Mucosa of rectum (tissue), 2 donors: ENCODE data around the gene OR6C2.
"Not testable (repeated sequence)": the region's sequence is repeated elsewhere in the genome, so short reads cannot be mapped to it uniquely, and the experiment has no call there.

Experiments
- H3K27ac ChIP-seq, 2 donors: one replicate each; pipeline ENCODE4 v1.7.0; 2013; ENCODE audit warnings: inconsistent platforms in 2 of 2, low read depth in 2 of 2, low read length in 2 of 2
- H3K27me3 ChIP-seq, 2 donors: one replicate each; pipeline ENCODE4 v1.7.0; 2013; ENCODE audit warnings: low read length in 2 of 2; ENCODE audit not compliant: control insufficient read depth in 2 of 2, insufficient read depth in 2 of 2
- H3K36me3 ChIP-seq, 2 donors: one replicate each; pipeline ENCODE4 v1.7.0; 2013; ENCODE audit warnings: low read length in 2 of 2; ENCODE audit not compliant: control insufficient read depth in 2 of 2, insufficient read depth in 2 of 2
- H3K4me1 ChIP-seq, 2 donors: one replicate each; pipeline ENCODE4 v1.7.0; 2013; ENCODE audit warnings: low read length in 2 of 2, mild to moderate bottlenecking in 1 of 2; ENCODE audit not compliant: control insufficient read depth in 2 of 2, insufficient read depth in 2 of 2
- H3K4me3 ChIP-seq, 2 donors: one replicate each; pipeline ENCODE4 v1.7.0; 2013; ENCODE audit warnings: low read length in 2 of 2
- H3K9ac ChIP-seq, 2 donors: one replicate each; pipeline ENCODE4 v1.7.0; 2013; ENCODE audit warnings: low read length in 2 of 2, low read depth in 1 of 2, mild to moderate bottlenecking in 1 of 2
- H3K9me3 ChIP-seq, 2 donors: one replicate each; pipeline ENCODE4 v1.7.0; 2013; ENCODE audit warnings: low read length in 2 of 2; ENCODE audit not compliant: control insufficient read depth in 2 of 2
- donor health status: healthy.
- donor health status: Normal muscosa, but diverticular disease.

The OR6C2 gene

DNA sequence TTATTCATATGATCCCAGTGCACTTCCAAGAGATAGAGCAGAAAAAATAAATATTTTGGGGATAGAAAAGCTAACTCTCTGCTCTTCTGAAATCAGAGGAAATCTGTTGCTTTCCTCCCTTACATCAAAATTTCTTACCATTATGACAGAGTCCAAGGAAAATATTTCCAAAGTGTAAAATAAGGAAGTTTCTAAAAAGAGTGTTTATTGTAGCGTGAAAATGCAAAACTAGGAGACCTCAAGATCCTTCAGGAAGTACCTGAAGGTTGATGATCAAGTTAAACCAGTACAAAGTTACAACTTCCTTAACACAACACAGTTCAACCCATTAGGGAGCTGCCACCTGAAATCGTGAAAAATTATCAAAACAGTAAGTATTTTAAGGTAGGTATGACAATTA lies at the start of gene OR6C2:
TSS of gene OR6C2 (plus strand) at position 301 of the 400 bp plus-strand sequence. CDS start 8,138 bp downstream, outside the sequence.
- H3K9me3 ChIP-seq = peaks cover 0 to 5% of the 10 kb centered on the region in 2 donors
- H3K4me1 ChIP-seq = no peaks in the 10 kb centered on the region
- no peak within 1 kb of the TSS for H3K9ac ChIP-seq
- no peak within 1 kb of the TSS for H3K4me3 ChIP-seq
- H3K27me3 ChIP-seq = no peaks in the 10 kb centered on the region
- H3K27ac ChIP-seq = no peak within 1 kb of the TSS
- no peaks in the 10 kb centered on the region for H3K36me3 ChIP-seq

DNA sequence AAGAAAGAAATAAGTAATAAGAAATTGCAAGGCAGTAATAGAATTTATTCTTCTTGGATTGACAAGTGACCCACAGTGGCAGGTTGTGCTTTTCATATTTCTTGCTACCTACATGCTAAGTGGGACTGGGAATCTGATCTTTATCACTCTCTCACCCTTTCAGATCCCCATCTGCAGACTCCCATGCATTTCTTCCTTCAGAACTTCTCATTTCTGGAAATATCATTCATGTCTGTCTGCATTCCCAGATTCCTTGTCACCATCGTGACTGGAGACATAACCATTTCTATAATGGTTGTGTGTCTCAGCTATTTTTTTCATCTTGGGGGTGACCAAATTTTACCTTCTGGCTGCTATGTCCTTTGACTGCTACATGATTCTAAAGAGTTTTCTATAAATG lies 47.5 kb upstream of the OR6C2 start:
- no peak overlapping the region for H3K9ac ChIP-seq
- H3K27ac ChIP-seq = no peak overlapping the region
- no peaks in the 10 kb centered on the region for H3K4me1 ChIP-seq
- H3K4me3 ChIP-seq = no peak overlapping the region
- H3K27me3 ChIP-seq = no peaks in the 10 kb centered on the region
- H3K9me3 ChIP-seq = no peaks in the 10 kb centered on the region
- no peaks in the 10 kb centered on the region for H3K36me3 ChIP-seq

DNA sequence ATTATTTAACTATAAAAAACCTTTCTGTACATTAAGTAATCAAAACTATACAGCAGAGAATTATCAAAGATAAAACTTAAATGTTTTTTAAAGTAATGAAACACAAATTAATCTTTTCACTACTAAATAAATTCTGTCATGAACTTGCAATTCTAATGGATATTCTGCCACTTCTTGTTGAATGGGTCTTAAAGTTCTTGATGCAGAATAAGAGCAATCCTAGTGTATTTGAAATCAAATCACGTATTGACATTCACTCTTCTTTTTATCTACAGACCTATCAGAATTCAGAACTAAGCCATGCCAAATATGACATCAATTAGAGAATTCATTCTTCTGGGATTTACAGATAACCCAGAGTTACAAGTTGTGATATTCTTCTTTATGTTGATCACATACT lies 43.6 kb upstream of the OR6C2 start, which contains the start of gene OR6C65:
TSS of gene OR6C65 (plus strand) at position 301 of the 400 bp plus-strand sequence. CDS start at position 301, 0 bp downstream.
- Histone ChIP-seq H3K36me3 (no peaks in the 10 kb centered on the region), H3K9me3 (no peaks in the 10 kb centered on the region), H3K9ac (no peak within 1 kb of the TSS), H3K27me3 (no peaks in the 10 kb centered on the region), H3K4me3 (no peak within 1 kb of the TSS), H3K4me1 (no peaks in the 10 kb centered on the region), H3K27ac (no peak within 1 kb of the TSS)

DNA sequence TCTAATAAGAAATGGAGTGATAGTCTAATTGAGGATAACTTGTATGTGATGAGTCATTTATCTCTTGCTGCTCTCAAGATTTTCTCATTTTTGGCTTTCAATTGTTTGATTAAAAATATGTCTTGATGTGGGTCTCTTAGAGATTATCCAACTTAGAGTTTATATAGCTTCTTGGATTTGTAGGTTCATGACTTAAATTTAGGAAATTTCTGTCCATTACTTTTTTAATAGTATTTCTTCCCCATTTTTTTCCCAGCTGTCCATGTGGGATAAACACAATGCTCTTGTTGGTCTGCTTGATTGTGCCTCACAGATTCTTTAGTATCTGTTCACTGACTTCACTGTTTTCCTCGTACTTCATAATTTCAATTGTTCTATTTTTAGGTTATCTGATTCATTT lies 36.0 kb upstream of the OR6C2 start:
- Histone ChIP-seq H3K4me3 (no peak overlapping the region), H3K36me3 (no peaks in the 10 kb centered on the region), H3K4me1 (no peaks in the 10 kb centered on the region), H3K27ac (no peak overlapping the region), H3K9me3 (no peaks in the 10 kb centered on the region), H3K9ac (no peak overlapping the region), H3K27me3 (no peaks in the 10 kb centered on the region)

DNA sequence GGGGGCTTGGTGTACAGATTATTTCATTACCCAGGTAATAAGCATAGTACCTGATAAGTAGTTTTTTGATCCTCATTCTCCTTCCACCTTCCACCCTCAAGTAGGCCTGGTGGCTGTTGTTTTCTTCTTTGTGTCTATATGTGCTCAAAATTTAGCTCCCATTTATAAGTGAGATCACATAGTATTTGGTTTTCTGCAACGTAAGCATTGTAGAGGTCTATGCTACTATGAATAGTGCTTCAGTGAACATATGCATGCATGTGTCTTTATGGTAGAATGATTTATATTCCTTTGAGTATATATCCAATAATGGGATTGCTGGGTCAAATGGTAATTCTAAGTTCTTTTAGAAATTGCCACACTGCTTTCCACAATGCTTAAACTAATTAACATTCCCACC lies 34.7 kb upstream of the OR6C2 start:
- H3K9me3 ChIP-seq, H3K27me3 ChIP-seq, H3K36me3 ChIP-seq, H3K9ac ChIP-seq, H3K4me1 ChIP-seq, H3K4me3 ChIP-seq, H3K27ac ChIP-seq: not testable (repeated sequence)

DNA sequence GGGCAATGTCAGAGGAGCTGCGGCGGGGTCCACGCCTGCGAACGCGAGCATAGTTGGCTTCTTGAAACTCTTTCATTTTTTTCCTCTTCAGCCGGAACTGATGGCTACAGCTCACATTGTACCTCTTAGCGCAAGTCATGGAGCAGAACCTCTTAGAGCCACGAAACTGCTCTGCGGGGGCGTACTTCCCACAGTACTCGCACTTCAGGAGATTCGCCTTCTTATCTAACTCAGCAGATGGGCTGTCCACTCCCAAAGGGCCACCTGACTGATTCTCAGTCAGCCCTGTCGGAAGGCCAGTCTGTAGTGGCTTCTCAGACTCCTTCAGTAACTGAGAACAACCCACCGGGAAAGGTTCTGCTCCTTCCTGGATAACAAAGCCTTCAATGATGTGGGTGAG lies 31.7 kb upstream of the OR6C2 start:
- not testable (repeated sequence) for H3K4me3 ChIP-seq, H3K9me3 ChIP-seq, H3K9ac ChIP-seq, H3K27me3 ChIP-seq, H3K4me1 ChIP-seq, H3K27ac ChIP-seq, H3K36me3 ChIP-seq

DNA sequence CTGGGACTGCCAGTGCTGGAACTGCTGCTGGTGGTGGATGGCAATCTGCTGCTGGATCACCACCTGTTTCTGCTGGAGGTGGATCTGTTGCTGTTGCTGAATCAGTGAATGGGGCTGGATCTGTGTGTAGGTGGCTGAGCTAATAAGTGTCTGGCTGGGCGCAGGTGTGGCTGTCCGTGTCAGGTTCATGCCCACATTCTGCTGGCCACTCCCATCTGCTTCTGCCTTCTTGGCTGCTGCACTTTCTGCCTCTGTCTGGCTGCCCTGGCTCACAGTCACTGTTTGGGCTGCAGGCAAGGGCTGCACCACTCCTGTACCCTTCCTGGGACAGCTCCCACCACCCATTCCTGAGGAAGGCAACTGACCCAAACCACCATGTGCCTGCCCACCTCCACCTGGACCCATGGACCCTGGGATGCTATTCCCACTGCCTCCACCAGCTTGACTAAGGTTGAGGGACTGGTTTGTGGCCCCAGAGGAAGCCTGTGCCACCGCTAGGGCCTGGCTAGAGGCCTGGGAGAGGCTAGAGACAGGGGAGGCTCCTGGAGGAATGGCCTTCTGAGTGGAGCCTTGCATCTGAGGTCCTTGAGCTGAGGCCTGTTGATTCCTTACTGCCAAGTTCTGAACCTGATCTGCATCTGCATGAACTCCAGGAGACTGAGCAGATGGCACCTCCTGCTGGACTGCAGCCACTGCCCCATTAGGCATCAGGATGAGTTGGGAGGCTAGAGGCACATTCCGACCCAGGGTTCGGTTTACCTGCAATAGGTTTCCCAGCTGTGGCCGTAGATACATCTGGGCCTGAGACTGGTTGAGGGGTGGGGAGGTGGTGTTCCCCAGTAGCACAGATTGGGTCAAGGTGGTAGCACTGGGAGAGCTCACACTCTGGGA lies 30.1 kb upstream of the OR6C2 start:
- H3K36me3 ChIP-seq, H3K4me1 ChIP-seq, H3K9me3 ChIP-seq: not testable (repeated sequence)

DNA sequence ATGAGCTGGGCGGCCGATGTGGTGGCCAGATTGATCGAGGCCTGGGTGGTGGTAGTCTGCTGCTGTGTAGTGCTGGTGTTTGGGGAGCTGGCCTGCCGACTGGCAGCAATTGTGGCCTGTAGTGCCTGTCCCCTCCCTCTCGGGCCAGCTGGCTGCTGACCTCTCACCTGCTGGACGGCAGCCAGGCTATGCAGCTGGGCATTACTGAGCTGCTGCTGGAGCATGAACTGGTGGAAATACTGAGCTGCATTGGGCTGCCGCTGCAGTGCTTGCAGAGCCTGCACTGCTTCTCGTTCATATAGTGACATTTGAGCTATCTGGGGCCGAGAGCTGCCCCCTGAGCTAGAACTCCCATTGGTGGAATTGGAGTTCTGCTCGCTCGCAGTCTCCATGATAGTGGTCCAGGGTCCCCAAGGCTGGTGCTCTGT lies 29.5 kb upstream of the OR6C2 start:
- not testable (repeated sequence) for H3K36me3 ChIP-seq, H3K9me3 ChIP-seq, H3K4me1 ChIP-seq, H3K9ac ChIP-seq, H3K4me3 ChIP-seq, H3K27me3 ChIP-seq, H3K27ac ChIP-seq

More for the DNA sequence above, 30.1 kb upstream of the OR6C2 start:
- not testable (repeated sequence) for H3K27me3 ChIP-seq, H3K27ac ChIP-seq, H3K4me3 ChIP-seq, H3K9ac ChIP-seq

DNA sequence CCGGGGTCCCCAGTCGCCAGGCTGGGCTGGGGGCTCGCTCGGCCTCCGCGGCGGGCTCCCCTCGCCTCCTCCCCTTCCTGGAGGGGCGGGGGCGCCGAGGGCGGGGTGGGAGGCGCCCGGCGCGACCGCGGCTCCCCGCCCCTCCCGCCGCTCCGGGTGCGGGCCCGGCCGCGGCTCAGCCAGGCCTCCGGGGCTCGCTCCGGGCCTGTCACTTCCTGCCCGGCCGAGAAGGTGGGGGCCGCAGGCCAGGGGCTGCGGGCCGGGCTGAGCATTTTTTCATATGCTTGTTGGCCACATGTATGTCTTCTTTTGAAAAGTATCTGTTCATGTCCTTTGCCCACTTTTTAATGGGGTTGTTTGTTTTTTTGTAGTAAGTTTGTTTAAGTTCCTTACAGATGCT lies 29.0 kb upstream of the OR6C2 start:
- H3K9ac ChIP-seq, H3K27ac ChIP-seq, H3K27me3 ChIP-seq, H3K4me3 ChIP-seq, H3K36me3 ChIP-seq, H3K4me1 ChIP-seq, H3K9me3 ChIP-seq: not testable (repeated sequence)

DNA sequence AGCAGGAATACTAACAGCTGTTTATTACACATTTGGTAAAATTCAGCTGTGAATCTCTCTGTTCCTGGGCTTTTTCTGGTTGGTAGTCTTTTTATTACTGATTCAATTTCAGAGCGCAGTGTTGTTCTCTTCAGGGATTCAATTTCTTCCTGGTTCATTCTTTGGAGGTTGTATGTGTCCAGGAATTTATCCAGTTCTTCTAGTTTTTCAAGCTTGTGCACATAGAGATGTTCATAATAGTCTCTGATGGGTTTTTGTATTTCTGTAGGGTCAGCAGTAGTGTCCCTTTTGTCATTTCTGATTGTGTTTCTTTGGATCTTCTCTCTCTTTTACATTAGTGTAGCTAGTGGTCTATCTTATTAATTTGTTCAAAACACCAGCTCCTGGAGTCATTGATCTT lies 26.9 kb upstream of the OR6C2 start:
- Histone ChIP-seq H3K9me3 (no peaks in the 10 kb centered on the region), H3K9ac (no peak overlapping the region), H3K36me3 (no peaks in the 10 kb centered on the region), H3K4me1 (no peaks in the 10 kb centered on the region), H3K27me3 (peaks cover 0 to 4% of the 10 kb centered on the region in 2 donors), H3K4me3 (no peak overlapping the region), H3K27ac (no peak overlapping the region)
